ENCODE measurements around the gene TTLL4.

DNA sequence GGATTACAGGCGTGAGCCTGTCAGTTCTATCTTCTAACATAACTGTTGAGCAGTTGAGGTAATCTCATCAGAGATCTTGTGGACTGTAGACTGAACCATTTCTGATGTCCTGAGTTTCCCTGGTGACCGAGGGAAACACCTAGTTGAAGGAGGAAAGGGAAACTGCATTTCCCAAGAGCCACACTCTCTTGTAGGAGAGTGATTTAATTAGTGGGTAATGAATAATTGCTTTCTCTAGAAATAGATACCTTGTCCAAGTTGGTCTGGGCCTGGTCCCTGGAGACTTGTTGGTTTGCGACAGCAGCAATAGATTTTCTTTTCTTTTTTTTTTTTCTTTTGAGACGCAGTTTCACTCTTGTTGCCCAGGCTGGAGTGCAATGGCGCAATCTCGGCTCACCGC, 7.4 kb downstream of the TTLL4 start:
- no peak for TF ChIP-seq POLR2A (IDR thresholded peaks at IDR 0.05; ENCODE audit: extremely low read depth, insufficient read length)
- TF ChIP-seq, protein P1, sequence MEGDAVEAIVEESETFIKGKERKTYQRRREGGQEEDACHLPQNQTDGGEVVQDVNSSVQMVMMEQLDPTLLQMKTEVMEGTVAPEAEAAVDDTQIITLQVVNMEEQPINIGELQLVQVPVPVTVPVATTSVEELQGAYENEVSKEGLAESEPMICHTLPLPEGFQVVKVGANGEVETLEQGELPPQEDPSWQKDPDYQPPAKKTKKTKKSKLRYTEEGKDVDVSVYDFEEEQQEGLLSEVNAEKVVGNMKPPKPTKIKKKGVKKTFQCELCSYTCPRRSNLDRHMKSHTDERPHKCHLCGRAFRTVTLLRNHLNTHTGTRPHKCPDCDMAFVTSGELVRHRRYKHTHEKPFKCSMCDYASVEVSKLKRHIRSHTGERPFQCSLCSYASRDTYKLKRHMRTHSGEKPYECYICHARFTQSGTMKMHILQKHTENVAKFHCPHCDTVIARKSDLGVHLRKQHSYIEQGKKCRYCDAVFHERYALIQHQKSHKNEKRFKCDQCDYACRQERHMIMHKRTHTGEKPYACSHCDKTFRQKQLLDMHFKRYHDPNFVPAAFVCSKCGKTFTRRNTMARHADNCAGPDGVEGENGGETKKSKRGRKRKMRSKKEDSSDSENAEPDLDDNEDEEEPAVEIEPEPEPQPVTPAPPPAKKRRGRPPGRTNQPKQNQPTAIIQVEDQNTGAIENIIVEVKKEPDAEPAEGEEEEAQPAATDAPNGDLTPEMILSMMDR (IDR thresholded peaks at IDR 0.05; ENCODE audit: low read depth, low read length) = no peak

Measured in NB4 (cell line).